ENCODE results near the gene CLASRP.

DNA sequence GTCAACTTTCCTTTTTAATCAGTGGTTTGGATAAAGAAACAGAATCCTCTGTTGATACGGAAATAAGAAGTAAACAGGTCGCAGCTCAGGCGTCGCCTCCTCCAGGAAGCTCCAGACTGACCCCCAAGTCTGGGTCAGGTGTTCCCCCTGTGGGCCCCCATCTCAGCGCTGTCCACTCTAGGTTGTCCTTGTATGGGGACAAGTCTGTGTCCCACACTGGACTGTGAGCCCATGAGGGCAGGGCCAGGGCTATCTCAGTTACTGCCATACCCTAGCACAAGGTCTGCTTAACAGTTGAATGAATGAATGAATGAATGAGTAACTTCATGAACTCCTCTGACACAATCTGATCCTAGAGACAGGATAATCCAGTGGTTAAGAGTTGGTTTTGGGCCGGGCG is 7.5 kb downstream of the CLASRP start:
- TF ChIP-seq EZH2phosphoT487 (IDR thresholded peaks at IDR 0.05; ENCODE audit: insufficient read depth, low read depth) (no peak), EZH2 (IDR thresholded peaks at IDR 0.05; ENCODE audit: insufficient read depth, poor library complexity, severe bottlenecking) (no peak)
